Right ventricle myocardium superior (tissue), 1 donor: ENCODE measurements around the gene AOAH. TPM values are rescaled to one million over a fixed set of nuclear protein-coding genes. Genes with fewer than 3 reads are reported as not detected.
A peak's percentile ranks its signal among the peaks of the same experiment; 100 is the strongest.
"Not testable (repeated sequence)": the region's sequence is repeated elsewhere in the genome, so short reads cannot be mapped to it uniquely, and the experiment has no call there.

Source experiments
- ATAC-seq: fragments of 200-7000 bp; cut with Tn5 transposase; one replicate; pipeline ENCODE4 v1.9.1; 2020; ENCODE audit warnings: mild to moderate bottlenecking; ENCODE audit not compliant: poor library complexity
- DNase-seq: peaks from one replicate; pipeline ENCODE4 v3.0.0-alpha.2; 2020
- intact Hi-C: fragments of 100-400 bp; cut with DNase I; formaldehyde crosslinking; loops from one replicate; pipeline ENCODE4 v1.11.2; 2022
- total RNA-seq: library from RNA; stranded (reverse); fragmentation: NEBNext Ultra II Directional; extraction: Animal tissue kit (Norgen Biotek cat#: 25700); gene quantifications from one replicate; pipeline ENCODE4 v1.2.1, GENCODE V29; 2021
- donor health status: DM: no; HTN: yes; CAD: no; lungs with severe emphysema.

The AOAH gene
- total RNA-seq, 1 donor from 2014 or later = 2.7 TPM

DNA sequence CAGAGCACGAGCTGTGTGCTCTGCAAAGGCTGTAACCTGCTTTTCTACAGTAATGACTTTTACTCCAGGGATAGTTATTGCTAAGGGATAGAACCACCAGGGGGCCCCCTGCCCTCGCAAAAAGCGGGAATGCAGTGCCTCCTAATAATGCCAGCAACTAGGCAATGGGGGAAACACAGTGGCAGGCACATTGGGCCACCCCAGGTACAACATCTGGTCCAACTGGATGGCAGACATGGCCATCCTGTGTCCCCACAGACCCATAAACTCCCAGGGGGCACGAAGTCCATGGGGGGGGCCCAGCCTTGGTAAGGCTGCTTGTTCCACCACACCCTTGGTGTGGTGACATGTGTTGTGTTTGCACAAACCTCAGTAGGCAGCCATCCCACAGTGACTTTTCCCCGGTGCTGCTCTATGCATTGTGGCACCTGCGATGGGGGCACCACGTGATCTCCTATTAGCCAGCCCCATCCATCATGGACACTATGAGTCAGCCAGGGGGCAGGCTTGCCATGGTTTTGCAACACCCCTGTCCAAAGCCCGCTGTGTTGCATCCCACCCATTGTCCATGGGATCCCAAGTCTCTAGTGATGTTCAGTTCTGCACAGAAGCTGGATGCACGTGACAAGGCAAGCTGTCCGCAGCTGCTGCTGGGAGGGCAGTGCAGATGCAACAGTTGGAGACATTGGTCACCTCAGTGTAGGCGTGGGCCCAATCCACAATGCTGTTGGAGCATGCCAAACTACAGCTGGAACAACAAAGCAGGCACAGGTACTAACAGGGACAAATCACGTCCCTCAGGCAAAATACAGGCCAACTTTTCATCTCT, 250.6 kb downstream of the AOAH start:
- intact Hi-C loops = no loop called here
- DNase-seq (peak; percentile 54), ATAC-seq (no peak)

DNA sequence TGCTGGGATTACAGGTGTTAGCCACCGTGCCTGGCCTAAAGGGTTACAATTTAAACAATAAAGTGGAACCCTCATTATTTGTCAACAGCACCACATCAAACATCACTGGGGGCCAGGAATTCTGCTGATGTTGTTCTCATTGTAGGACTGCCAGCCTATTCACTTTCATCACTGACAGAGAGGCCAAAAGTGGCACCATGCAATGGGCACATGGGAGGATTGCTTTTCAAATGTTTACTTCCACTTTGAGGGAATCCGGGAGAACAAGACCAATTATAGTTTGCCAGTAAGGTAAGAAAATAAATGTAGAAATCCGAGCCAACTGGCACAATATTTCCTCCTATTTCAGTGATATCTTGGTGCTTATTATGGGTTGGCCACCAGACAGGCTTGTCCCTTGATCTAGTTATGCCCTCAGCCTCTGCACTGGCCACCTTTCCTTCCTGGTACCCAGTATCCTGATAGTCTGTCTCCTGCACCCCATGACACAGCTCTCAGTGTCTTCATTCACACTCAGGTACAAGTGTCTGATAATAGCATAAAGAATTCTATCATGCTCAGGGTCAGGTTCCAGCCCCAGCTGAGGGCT, 252.1 kb downstream of the AOAH start:
- ATAC-seq = no peak
- intact Hi-C loops = no loop called here

DNA sequence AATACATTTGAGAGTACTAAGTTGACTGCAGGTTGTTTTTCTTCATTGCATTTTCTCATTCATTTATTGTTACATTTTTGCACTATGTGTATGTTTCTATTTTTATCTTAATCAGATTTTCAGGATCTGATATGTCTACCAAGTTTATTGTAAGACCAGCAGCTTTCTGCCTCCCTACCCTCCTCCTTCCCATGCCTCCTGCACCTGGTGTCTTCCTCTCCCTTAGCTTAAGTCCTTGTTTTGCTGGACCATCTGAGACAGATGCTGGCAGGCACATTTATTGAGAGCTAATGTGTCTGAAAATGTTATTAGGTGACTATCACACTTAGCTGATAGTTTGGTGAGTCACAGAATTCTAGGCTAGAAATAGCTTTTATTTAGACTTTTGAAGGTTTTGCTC, 255.1 kb downstream of the AOAH start:
- ATAC-seq = no peak
- no peak for DNase-seq
- intact Hi-C loops = no loop called here

More for the DNA sequence above, 252.1 kb downstream of the AOAH start:
- no peak for DNase-seq

DNA sequence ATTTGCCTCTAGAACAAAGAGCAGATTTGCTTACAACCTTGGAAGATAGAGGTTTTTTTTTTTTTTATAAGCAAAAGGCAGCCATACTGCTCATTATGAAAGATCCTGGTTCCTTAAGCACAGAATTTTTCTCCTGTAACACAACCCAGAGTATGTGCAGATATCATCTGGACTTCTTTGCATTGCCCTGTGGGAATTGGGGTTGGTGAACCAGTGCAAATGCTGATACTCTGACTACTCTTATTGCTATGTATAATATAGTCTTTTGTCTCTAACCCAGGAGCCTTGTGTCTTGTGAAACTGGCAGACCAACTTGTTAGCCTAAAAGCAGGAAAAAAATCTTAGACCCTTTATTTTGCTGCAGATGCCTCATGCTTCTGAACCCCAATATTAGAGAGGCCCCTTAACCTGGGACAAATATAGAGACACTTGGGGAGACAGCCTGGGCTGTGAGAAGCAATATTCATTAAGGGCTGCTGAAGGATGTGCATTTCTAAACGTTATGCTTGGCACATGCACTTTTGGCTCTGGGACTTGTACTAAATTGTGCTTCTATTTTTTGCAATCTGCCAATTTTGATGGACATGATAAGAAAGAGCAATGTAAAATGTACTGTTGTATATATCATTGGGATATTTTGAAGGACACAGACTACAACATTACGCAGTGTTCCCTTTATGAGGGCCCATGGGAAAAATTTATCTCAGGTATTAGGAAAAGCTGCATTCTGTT, 255.8 kb downstream of the AOAH start:
- DNase-seq = no peak
- intact Hi-C loops = no loop called here
- ATAC-seq = no peak

DNA sequence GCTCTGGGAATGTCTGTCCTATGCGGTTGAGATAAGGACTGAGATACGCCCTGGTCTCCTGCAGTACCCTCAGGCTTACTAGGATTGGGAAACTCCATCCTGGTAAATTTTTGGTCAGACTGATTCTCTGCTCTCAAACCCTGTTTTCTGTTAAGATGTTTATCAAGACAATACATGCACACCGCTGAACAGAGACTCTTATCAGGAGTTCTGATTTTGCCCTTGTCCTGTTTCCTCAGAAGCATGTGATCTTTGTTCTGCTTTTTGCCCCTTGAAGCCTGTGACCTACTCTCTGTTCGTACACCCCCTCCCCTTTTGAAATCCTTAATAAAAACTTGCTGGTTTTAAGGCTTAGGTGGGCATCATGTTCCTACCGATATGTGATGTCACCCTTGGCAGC, 258.3 kb downstream of the AOAH start:
- ATAC-seq, DNase-seq, intact Hi-C loops: not testable (repeated sequence)

DNA sequence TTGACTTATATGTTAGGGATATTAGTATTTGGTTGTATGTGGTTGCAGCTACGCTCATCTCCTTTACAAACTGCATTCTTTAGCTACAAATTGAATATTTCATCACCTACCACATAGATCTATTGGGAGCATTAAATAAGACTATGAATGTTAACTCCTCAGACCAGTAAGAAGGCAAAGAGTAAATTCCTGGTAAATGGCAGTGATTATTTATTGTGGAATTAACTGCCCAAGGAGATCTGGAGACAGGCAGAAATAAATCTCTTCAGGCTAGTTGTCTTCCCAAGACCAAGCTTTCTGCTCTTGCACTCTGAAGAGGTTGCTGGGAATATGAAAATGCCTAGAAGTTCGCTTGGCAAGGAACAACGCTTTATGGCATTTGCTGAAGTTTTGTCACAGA, 260.0 kb downstream of the AOAH start:
- ATAC-seq = no peak
- no peak for DNase-seq
- intact Hi-C loops = no loop called here
